HCT116 (cell line): ENCODE data around the gene TMEM198.

Experiments
- CEBPB ChIP-seq: IDR thresholded peaks from 2 replicates; pipeline ENCODE4 v1.6.1; 2012; ENCODE audit warnings: low read depth
- CTCF ChIP-seq, 3 experiments: fragments of 200-600 bp in 1 of 3; sonication (generic) in 1 of 3; IDR thresholded peaks in 2 of 3; conservative IDR thresholded peaks in 1 of 3; 2 replicates each; pipeline ENCODE4 v1.5.1; 2012 to 2017; ENCODE audit warnings: low read depth in 2 of 3, low read length in 2 of 3, antibody characterized with exemption in 1 of 3, borderline replicate concordance in 1 of 3, control low read depth in 1 of 3, mild to moderate bottlenecking in 1 of 3, mixed read lengths in 1 of 3, mixed run types in 1 of 3, moderate library complexity in 1 of 3; ENCODE audit not compliant: insufficient read depth in 1 of 3
- ELF1 ChIP-seq: IDR thresholded peaks from 2 replicates; pipeline ENCODE4 v1.6.1; 2012; ENCODE audit warnings: low read depth, borderline replicate concordance
- EZH2phosphoT487 ChIP-seq: fragments of 200-600 bp; IDR thresholded peaks from 2 replicates; pipeline ENCODE4 v1.6.1; 2018; ENCODE audit warnings: antibody characterized with exemption, borderline replicate concordance
- MAX ChIP-seq: IDR thresholded peaks from 2 replicates; pipeline ENCODE4 v1.6.1; 2012
- POLR2A ChIP-seq: IDR thresholded peaks from 2 replicates; pipeline ENCODE4 v1.7.0; 2011; ENCODE audit warnings: borderline replicate concordance; ENCODE audit not compliant: insufficient read depth, insufficient read length; ENCODE audit errors: extremely low read depth
- POLR2AphosphoS5 ChIP-seq: IDR thresholded peaks from 2 replicates; pipeline ENCODE4 v1.6.1; 2011; ENCODE audit warnings: mild to moderate bottlenecking, low read depth, low read length, moderate library complexity
- SIN3A ChIP-seq: IDR thresholded peaks from 2 replicates; pipeline ENCODE4 v1.6.1; 2012; ENCODE audit warnings: low read depth
- YY1 ChIP-seq: IDR thresholded peaks from 2 replicates; pipeline ENCODE4 v1.6.1; 2011; ENCODE audit warnings: low read length, low read depth, moderate library complexity, mild to moderate bottlenecking; ENCODE audit not compliant: insufficient replicate concordance; ENCODE audit errors: extremely low read depth
- TF ChIP-seq, protein P1 (sequence below): IDR thresholded peaks from 2 replicates; pipeline ENCODE4 v1.6.1; 2012; ENCODE audit warnings: low read depth
- TF ChIP-seq, protein P2 (sequence below): IDR thresholded peaks from 2 replicates; pipeline ENCODE4 v1.6.1; 2012
- TF ChIP-seq, protein P3 (sequence below): IDR thresholded peaks from 2 replicates; pipeline ENCODE4 v1.6.1; 2011; ENCODE audit warnings: mild to moderate bottlenecking, low read length, moderate library complexity; ENCODE audit not compliant: insufficient replicate concordance; ENCODE audit errors: extremely low read depth

DNA sequence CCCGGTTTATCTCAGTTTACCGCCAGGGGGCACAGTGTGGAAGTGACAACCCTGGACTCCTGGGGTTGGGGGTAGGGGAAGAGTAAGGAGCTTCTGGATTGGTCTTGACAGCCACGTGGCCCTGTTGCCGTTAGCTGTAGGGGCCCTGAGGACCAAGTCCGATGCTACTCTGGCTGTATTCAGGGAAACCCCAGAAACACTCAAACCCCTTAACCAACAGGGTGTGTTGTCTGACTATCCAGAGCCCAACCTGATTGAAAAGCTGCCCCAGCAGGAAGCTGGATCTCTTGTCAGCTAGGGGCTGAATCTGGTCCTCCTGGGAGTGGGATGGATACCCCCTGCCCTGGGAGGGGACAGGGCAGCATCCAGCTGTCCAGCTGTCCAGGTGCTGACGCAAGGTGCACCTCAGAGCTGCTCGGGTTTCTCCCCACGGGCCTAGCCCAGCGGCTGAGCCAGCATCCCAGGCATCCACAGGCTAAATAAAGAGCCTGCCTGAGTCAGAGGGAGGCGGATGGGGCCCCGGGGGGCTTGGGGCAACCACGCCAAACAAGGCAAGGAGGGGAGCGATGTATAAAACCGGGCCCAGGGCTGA lies 48.2 kb upstream of the TMEM198 start:
- TF ChIP-seq, protein P1, sequence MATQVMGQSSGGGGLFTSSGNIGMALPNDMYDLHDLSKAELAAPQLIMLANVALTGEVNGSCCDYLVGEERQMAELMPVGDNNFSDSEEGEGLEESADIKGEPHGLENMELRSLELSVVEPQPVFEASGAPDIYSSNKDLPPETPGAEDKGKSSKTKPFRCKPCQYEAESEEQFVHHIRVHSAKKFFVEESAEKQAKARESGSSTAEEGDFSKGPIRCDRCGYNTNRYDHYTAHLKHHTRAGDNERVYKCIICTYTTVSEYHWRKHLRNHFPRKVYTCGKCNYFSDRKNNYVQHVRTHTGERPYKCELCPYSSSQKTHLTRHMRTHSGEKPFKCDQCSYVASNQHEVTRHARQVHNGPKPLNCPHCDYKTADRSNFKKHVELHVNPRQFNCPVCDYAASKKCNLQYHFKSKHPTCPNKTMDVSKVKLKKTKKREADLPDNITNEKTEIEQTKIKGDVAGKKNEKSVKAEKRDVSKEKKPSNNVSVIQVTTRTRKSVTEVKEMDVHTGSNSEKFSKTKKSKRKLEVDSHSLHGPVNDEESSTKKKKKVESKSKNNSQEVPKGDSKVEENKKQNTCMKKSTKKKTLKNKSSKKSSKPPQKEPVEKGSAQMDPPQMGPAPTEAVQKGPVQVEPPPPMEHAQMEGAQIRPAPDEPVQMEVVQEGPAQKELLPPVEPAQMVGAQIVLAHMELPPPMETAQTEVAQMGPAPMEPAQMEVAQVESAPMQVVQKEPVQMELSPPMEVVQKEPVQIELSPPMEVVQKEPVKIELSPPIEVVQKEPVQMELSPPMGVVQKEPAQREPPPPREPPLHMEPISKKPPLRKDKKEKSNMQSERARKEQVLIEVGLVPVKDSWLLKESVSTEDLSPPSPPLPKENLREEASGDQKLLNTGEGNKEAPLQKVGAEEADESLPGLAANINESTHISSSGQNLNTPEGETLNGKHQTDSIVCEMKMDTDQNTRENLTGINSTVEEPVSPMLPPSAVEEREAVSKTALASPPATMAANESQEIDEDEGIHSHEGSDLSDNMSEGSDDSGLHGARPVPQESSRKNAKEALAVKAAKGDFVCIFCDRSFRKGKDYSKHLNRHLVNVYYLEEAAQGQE, result no peak
- TF ChIP-seq, protein P2, sequence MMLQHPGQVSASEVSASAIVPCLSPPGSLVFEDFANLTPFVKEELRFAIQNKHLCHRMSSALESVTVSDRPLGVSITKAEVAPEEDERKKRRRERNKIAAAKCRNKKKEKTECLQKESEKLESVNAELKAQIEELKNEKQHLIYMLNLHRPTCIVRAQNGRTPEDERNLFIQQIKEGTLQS, result no peak
- TF ChIP-seq POLR2A (no peak), EZH2phosphoT487 (no peak), CEBPB (no peak), POLR2AphosphoS5 (no peak; the same call in 1 of the 2 replicates), CTCF (IDR thresholded peaks at IDR 0.05 in 2 of 3, conservative IDR thresholded peaks at IDR 0.05 in 1 of 3; ENCODE audit: borderline replicate concordance in 1 of 3, insufficient read depth in 1 of 3, low read depth in 2 of 3, low read length in 2 of 3) (peak in 2 of 3 experiments; percentile 69 to 72; a peak in 4 of 6 replicates), MAX (no peak), ELF1 (no peak), YY1 (no peak), SIN3A (no peak)
- TF ChIP-seq, protein P3, sequence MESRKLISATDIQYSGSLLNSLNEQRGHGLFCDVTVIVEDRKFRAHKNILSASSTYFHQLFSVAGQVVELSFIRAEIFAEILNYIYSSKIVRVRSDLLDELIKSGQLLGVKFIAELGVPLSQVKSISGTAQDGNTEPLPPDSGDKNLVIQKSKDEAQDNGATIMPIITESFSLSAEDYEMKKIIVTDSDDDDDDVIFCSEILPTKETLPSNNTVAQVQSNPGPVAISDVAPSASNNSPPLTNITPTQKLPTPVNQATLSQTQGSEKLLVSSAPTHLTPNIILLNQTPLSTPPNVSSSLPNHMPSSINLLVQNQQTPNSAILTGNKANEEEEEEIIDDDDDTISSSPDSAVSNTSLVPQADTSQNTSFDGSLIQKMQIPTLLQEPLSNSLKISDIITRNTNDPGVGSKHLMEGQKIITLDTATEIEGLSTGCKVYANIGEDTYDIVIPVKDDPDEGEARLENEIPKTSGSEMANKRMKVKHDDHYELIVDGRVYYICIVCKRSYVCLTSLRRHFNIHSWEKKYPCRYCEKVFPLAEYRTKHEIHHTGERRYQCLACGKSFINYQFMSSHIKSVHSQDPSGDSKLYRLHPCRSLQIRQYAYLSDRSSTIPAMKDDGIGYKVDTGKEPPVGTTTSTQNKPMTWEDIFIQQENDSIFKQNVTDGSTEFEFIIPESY, result no peak
